ENCODE measurements around the gene OR2A5.
"Not testable (repeated sequence)": the region's sequence is repeated elsewhere in the genome, so short reads cannot be mapped to it uniquely, and the experiment has no call there.

OR2A5 gene

GRCh38 chr7:144036302-144036885 is 12.4 kb upstream of the OR2A5 start:
- DNase-seq = no peak

DNA sequence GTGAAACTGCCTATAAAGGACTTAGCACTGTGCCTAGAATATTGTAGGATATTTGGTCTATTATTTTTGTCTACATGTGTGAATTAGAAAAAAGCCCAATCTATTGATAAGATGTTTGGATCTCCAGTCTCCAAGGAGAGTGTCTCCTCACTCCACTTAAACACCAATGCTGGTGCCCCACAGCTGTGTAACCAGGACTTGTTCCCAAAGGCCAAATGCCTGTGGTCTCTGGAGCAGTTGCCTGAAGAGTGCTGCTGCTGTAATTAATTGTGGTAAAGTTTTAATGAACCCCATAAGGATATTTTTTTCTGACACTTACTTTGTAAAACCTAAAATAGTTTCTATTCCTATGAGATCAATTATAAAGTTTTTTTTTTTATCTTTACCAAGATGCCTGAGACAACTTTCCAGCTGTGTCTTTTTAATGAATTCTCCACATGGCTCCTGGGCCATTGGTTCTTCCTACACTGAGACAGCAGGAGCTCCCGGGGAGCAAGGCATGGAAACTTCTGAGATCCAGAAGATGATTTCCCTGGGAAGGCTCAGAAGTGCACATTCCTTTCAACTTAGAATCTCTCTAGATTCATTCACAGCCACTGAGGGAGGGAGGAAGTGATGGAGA is 11.2 kb upstream of the OR2A5 start:
- no peak for DNase-seq

DNA sequence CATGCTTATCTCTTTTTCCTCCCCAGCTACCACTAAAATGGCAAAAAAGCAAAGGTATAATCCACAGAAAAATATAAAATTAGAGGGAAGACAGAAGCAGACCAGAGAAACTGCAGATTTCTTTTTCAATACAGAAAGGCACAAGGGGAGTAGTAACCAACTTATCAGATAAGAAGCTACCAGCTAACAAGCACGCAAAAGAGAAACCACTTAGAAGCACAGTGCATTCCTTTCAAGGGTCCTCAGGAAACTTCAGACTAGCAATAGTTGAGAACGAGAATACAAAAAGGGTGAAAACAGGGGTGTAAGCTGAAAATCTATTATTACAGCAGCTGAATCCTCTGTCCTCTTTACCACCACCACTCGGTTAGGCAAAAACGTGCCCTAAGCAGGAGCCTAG is 9.9 kb upstream of the OR2A5 start:
- no peak for DNase-seq

DNA sequence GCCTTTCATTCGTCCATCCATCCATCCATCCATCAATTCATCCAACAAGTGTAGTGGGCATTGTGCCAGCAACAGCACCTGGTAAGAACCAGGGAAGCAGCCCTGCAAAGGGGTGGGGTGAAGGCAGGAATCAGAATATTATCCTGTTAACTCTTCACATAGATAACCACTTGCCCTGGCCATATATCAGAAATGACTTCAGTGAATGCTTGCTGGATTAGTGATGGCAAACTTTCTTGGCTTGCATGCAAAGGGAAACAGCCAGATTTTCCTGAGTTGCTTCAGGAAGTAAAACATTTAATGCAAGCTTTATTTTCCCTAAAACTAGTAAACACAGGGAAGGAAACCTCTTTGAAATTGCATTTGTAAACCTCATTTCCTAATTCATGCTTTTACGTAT is 743 bp downstream of the OR2A5 start:
- DNase-seq = no peak

DNA sequence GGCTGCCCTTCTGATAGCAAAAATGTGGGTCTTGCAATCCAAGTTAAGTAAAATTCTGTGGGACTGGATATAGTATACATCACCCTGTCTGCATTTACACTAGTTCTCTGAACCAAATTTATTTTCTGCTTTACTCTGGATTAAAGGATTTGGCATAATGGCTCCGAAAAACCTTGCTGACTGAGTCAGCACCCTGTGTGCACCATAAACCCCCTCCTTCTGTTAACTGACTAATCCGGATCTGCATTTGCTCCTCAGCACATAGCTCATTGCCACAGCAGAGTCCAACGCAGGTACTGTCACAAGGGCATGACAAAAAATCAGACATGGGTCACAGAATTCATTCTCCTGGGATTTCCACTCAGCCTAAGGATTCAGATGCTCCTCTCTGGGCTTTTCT is 1.3 kb downstream of the OR2A5 start:
- no peak for DNase-seq

- not testable (repeated sequence) for DNase-seq
Observed at GRCh38 chr7:144050884-144051283, 2.1 kb downstream of the OR2A5 start.

DNA sequence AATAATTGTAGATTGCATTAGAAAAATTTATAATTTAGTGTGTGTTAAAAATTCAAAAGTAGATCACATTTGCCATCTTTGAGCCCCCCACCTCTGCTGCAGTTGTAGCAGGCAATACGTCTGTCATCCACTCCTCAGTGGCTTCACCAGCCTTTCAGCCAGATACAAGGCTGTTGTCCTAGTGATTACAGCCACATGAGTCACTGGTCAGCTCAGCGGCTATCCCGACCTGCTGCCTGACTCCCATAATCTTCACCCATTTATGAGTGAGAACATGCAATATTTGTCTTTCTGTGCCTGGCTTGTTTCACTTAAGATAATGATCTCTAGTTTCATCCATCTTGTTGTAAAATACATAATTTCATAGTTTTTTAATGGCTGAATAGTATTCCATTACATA is 9.2 kb downstream of the OR2A5 start:
- no peak for DNase-seq

GRCh38 chr7:144063710-144064109 is 15.0 kb downstream of the OR2A5 start:
- DNase-seq = peak; percentile 21

- no peak for DNase-seq
Observed at GRCh38 chr7:144069511-144069910, 20.8 kb downstream of the OR2A5 start, which contains the start of gene OR2A25. OR2A25 (plus strand) TSS chr7:144069811; CDS start chr7:144074220, 4,409 bp downstream.

GRCh38 chr7:144069953-144070352 is 21.2 kb downstream of the OR2A5 start:
- no peak for DNase-seq

DNA sequence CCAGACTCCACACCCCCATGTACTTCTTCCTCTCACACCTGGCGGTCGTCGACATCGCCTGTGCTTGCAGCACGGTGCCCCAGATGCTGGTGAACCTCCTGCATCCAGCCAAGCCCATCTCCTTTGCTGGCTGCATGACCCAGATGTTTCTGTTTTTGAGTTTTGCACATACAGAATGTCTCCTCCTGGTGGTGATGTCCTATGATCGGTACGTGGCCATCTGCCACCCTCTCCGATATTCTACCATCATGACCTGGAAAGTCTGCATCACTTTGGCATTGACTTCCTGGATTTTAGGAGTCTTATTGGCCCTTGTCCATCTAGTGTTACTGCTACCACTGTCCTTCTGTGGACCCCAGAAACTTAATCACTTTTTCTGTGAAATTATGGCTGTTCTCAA is 25.6 kb downstream of the OR2A5 start:
- DNase-seq = no peak

DNA sequence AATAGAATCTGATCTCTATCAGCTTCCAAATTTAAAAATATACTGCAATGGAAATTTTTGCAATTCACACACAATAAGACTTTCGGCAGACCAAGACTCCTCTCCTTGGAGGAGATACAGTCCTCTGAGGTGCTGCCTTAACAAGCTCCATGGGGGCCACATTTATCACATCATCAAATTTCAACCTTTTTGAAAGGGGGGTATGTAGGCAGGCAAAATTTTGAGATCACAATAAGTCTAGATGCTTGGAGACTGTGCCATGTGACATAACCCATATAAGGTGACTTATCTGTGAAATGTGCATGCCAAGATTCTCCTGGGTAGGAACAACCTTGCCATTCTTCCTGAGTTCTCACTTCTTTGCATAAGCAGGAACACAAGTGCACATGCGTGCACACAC is 37.2 kb downstream of the OR2A5 start, which contains the start of gene OR2A12:
Gene OR2A12 (plus strand): TSS at position 301 of the 400 bp plus-strand sequence. CDS start 8,830 bp downstream, outside the sequence.
- no peak for DNase-seq

DNA sequence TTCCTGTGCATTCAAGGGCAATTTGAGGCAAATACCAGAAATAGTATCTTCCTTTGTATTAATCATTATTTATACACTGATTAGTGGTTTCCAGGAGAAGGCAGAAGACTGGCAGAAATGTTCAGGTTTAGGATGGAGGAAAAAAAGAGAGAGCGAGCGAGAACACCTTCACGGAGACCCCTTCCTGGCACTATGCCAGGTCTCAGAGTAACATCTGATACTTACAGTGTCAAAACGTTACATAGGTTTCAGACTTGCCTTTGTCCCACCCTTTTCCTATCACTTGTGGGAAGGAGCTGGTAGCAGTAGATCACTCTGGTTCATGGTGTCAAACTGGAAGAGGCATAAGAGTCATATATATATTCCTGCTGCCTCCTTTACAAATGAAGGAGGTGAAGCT is 38.0 kb downstream of the OR2A5 start:
- no peak for DNase-seq

DNA sequence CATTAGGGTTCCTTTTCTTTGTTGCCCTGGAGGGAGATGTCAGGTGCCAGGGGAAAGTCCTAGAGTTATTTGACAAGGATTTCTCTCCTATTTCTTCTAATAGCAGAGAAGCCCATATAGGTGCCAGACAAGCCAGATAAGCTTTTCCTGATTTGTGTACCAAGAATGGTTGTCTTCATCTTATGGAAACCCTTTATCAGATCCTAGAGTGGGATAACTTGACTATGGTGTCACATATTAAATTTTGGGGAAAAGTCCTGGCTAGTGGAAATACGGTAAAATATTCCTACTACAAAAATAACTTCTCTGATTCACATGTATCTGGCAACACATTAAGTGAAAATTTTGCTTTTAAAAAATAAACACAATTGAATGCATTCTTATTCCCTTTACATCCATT is 38.5 kb downstream of the OR2A5 start:
- DNase-seq = no peak

DNA sequence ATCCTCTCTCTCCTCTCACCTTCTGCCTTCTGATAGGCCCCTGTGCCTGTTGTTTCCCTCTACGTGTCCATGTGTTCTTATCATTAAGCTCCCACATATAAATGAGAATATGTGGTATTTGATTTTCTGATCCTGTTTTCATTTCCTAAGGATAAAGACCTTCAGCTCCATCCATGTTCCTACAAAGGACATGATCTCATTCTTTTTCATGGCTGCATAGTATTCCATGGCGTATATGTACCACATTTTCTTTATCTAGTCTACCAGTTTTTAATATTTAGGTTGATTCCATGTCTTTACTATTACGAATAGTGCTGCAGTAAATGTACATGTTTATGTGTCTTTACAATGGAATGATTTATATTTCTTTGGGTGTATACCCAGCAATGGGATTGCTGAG is 41.9 kb downstream of the OR2A5 start:
- DNase-seq = no peak

DNA sequence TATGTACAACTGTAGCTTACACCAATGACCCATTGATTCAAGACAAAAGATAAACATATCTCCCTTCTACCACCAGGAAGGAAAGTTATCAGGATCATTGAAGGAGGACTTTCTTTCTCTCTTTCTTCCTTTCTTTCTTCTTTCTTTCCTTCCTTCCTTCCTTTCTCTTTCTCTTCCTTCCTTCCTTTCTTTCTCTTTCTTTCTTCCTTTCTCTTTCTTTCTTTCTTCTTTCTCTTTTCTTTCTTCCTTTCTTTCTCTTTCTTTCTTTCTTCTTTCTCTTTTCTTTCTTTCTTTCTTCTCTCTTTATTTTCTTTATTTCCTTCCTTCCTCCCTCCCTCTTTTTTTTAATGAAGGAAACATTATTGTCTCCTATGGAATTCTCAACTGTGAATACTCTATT is 50.0 kb downstream of the OR2A5 start:
- no peak for DNase-seq

- DNase-seq = no peak
Observed at GRCh38 chr7:144100607-144101006, 51.9 kb downstream of the OR2A5 start.

DNA sequence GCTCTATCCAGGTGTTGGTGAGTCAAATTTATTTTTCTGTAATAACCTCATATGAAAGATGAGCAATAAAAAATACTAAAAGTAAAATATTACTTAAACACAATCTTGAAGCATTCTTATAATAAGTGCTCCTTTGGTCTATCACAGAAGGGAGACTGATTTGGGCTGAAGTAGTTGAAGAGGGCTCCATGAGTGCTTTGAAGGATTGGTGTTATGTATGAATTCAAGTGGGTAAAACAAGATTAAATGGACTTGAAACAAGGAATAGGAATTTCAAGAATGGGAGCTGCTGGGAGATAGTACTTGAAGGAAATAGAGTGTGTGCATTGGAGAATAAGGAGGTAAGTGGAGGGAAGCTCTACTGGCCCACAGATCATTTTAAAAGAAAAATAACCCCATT is 53.3 kb downstream of the OR2A5 start:
- no peak for DNase-seq

- no peak for DNase-seq
Observed at GRCh38 chr7:144105211-144105610, 56.5 kb downstream of the OR2A5 start.
